GM19239 (cell line): ENCODE results near the gene SLC17A9.
A peak's percentile ranks its signal among the peaks of the same experiment; 100 is the strongest.
"Not testable (repeated sequence)": the region's sequence is repeated elsewhere in the genome, so short reads cannot be mapped to it uniquely, and the experiment has no call there.

Experiments
- DNase-seq: peaks from one replicate; pipeline ENCODE4 v3.0.0; 2011; ENCODE audit warnings: low spot score; ENCODE audit not compliant: insufficient read length
- FAIRE-seq: peaks from 2 replicates; lab custom pipeline; 2011; peaks lifted over from hg19 to GRCh38; lab: Jason Lieb, UNC

The SLC17A9 gene

GRCh38 chr20:62918831-62919230 lies 33.7 kb upstream of the SLC17A9 start:
- DNase-seq (no peak), FAIRE-seq (peak; percentile 84)

GRCh38 chr20:62920039-62920645 lies 32.4 kb upstream of the SLC17A9 start:
- DNase-seq (no peak), FAIRE-seq (no peak)

- DNase-seq (no peak), FAIRE-seq (peak; percentile 68)
Observed at GRCh38 chr20:62921119-62921687, 31.3 kb upstream of the SLC17A9 start.

GRCh38 chr20:62922451-62922921 lies 30.0 kb upstream of the SLC17A9 start:
- no peak for DNase-seq
- FAIRE-seq: no peak

GRCh38 chr20:62923059-62923668 lies 29.3 kb upstream of the SLC17A9 start:
- not testable (repeated sequence) for DNase-seq, FAIRE-seq

GRCh38 chr20:62923669-62924441 lies 28.7 kb upstream of the SLC17A9 start:
- FAIRE-seq (no peak), DNase-seq (no peak)

GRCh38 chr20:62924442-62925075 lies 27.9 kb upstream of the SLC17A9 start:
- DNase-seq: no peak
- no peak for FAIRE-seq

- FAIRE-seq: no peak
- no peak for DNase-seq
Observed at GRCh38 chr20:62925076-62925419, 27.5 kb upstream of the SLC17A9 start.

GRCh38 chr20:62925420-62926228 lies 26.9 kb upstream of the SLC17A9 start:
- no peak for FAIRE-seq
- DNase-seq: no peak

GRCh38 chr20:62926229-62927127 lies 26.0 kb upstream of the SLC17A9 start, which contains the start of gene DIDO1:
DIDO1 (minus strand) TSS chr20:62926505.
- peak; percentile 31 for FAIRE-seq
- peak; percentile 93 for DNase-seq

- DNase-seq (no peak), FAIRE-seq (no peak)
Observed at GRCh38 chr20:62927128-62927705, 25.3 kb upstream of the SLC17A9 start.

GRCh38 chr20:62928246-62928939 lies 24.1 kb upstream of the SLC17A9 start:
- DNase-seq (no peak), FAIRE-seq (no peak)

- FAIRE-seq (no peak), DNase-seq (peak; percentile 65)
Observed at GRCh38 chr20:62929051-62929538, 23.4 kb upstream of the SLC17A9 start.

GRCh38 chr20:62931464-62931863 lies 21.0 kb upstream of the SLC17A9 start:
- DNase-seq (no peak), FAIRE-seq (no peak)

- no peak for DNase-seq
- no peak for FAIRE-seq
Observed at GRCh38 chr20:62933966-62934365, 18.5 kb upstream of the SLC17A9 start.

- no peak for FAIRE-seq
- no peak for DNase-seq
Observed at GRCh38 chr20:62935204-62935967, 17.1 kb upstream of the SLC17A9 start.
